BLaER1 (cell line): Measurements from ENCODE around the gene GMPPA.
A peak's percentile ranks its signal among the peaks of the same experiment; 100 is the strongest.

Experiments
- H3K27ac ChIP-seq: shearing (Covaris generic); formaldehyde crosslinking; 2 replicates; pipeline ENCODE4 v1.8.1; 2022
- H3K27me3 ChIP-seq: shearing (Covaris generic); formaldehyde crosslinking; 2 replicates; pipeline ENCODE4 v1.8.1; 2022
- H3K36me3 ChIP-seq: shearing (Covaris generic); formaldehyde crosslinking; 2 replicates; pipeline ENCODE4 v1.8.1; 2022
- H3K4me1 ChIP-seq: shearing (Covaris generic); formaldehyde crosslinking; 2 replicates; pipeline ENCODE4 v1.8.1; 2022
- H3K4me2 ChIP-seq: shearing (Covaris generic); formaldehyde crosslinking; 2 replicates; pipeline ENCODE4 v1.8.1; 2022
- H3K4me3 ChIP-seq: shearing (Covaris generic); formaldehyde crosslinking; 2 replicates; pipeline ENCODE4 v1.8.1; 2022
- H3K9ac ChIP-seq: shearing (Covaris generic); formaldehyde crosslinking; 2 replicates; pipeline ENCODE4 v1.8.1; 2022
- H3K9me3 ChIP-seq: shearing (Covaris generic); formaldehyde crosslinking; 2 replicates; pipeline ENCODE4 v1.8.1; 2022
- H4K20me1 ChIP-seq: shearing (Covaris generic); formaldehyde crosslinking; 2 replicates; pipeline ENCODE4 v1.8.1; 2022
- Cebpa-rat ChIP-seq: shearing (Covaris generic); IDR thresholded peaks from 2 replicates; pipeline ENCODE4 v1.8.1; 2022

GMPPA gene

DNA sequence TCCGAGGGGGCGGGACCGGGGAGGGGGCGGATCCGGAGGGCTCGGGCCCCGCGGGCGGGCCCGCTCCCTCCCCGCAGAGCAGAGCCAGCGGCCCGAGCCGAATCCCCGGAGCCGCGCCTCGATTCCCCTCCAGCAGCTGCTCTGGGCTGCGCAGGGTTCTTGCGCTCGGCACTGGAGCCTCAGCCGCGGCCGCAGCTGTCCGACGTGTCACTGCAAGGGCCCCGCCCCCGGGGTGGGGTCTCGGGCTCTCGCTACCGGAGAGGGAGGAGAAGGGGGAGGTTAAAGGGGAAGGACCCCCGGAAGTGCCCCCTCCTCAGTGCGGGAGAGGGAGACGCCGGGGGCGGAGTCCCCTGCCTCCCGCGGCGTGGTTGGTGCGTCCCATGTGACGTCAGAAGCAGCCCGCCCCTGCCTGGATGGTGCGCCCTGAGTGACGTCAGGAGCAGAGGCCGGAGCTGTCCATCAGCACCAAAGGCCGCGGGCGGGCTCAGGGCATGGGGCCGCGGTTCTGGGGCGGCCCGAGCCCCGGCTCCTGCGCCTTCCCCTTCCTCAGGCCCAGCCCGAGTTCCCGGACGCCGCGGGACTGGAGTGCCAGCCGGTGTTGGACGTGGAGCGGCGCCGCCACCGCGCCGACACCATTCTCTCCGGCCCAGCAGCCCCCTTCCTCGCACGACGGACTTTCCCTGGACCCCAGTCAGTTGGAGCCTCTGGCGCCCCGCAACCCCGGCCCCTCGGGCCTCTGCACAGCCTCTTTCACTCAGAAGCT lies 45.1 kb downstream of the GMPPA start, which contains the start of the genes CHPF and TMEM198:
TSS of gene CHPF (minus strand) at position 214 of the 763 bp plus-strand sequence. CDS start 271 bp downstream, outside the sequence.
TSS of gene TMEM198 (plus strand) at position 433 of the 763 bp plus-strand sequence. CDS start 700 bp downstream, outside the sequence.
- no peak for TF ChIP-seq Cebpa-rat
- Histone ChIP-seq H3K9me3 (no peaks in the 10 kb centered on the region), H3K9ac (peak within 1 kb of the TSS; percentile 80), H3K4me3 (peak within 1 kb of the TSS; percentile 87), H3K4me1 (peaks cover 32% of the 10 kb centered on the region), H3K27ac (peak within 1 kb of the TSS; percentile 71), H3K4me2 (peak within 1 kb of the TSS; percentile 99), H4K20me1 (peaks cover 42% of the 10 kb centered on the region), H3K36me3 (peaks cover 22% of the 10 kb centered on the region), H3K27me3 (peaks cover 30% of the 10 kb centered on the region; the same call in 1 of the 2 replicates)

DNA sequence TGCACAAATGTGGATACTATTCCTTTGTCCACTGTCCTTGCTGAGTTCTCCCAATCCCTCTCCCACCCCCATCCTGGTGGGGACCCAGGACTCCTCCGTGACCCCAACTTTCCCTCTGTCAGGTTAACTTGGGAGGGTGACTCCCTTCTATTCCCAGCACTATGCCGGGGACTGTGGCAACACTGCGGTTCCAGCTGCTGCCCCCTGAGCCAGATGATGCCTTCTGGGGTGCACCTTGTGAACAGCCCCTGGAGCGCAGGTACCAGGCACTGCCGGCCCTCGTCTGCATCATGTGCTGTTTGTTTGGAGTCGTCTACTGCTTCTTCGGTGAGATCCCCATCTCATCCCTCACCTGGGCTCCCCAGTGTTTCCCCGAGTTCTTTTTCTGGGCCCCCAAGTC lies 45.9 kb downstream of the GMPPA start:
- Histone ChIP-seq H4K20me1 (peaks cover 34% of the 10 kb centered on the region), H3K4me3 (peak overlapping the region; percentile 87), H3K27ac (no peak overlapping the region), H3K4me1 (peaks cover 29% of the 10 kb centered on the region), H3K27me3 (peaks cover 30% of the 10 kb centered on the region; the same call in 1 of the 2 replicates), H3K9me3 (no peaks in the 10 kb centered on the region), H3K4me2 (peak overlapping the region; percentile 99), H3K36me3 (peaks cover 14% of the 10 kb centered on the region), H3K9ac (no peak overlapping the region)
- TF ChIP-seq Cebpa-rat, result no peak

DNA sequence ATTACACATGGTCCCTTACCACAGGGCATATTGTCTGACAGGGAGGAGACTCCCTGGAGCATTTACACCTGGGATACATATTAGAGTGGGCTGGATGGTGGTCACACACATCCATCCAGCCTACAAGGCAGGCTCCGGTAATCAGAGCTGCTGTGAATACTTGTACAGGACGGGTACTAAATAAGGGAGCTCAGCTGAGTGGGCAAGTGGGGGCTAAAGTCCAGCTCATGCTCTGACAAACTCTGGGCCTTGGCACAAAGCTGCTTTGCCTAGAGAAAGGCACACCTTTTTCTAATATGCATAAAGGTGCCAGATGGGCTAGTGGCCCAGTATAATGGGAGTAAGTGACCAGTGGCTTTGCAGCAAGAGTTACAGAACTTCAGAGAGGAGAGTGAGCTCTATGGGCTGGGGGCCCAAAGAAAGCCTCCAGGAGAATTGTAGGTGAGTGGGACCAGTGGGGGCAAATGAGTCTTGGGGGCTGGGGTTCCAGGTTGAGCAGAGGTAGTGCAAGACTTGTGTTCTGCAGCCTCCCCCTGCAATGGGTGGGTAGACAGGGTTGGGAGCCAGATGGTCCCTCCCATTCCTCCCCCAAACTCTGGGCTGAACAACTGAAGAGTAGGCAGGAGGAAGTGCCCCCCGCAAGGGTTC lies 46.7 kb downstream of the GMPPA start:
- no peak for TF ChIP-seq Cebpa-rat
- peaks cover 29% of the 10 kb centered on the region for H4K20me1 ChIP-seq
- H3K27ac ChIP-seq, result no peak overlapping the region
- H3K9ac ChIP-seq, result no peak overlapping the region
- no peak overlapping the region for H3K4me3 ChIP-seq
- peaks cover 30% of the 10 kb centered on the region; the same call in 1 of the 2 replicates for H3K27me3 ChIP-seq
- no peak overlapping the region for H3K4me2 ChIP-seq
- H3K36me3 ChIP-seq, result peaks cover 6% of the 10 kb centered on the region; the same call in 1 of the 2 replicates
- H3K4me1 ChIP-seq, result peaks cover 29% of the 10 kb centered on the region
- H3K9me3 ChIP-seq, result no peaks in the 10 kb centered on the region

DNA sequence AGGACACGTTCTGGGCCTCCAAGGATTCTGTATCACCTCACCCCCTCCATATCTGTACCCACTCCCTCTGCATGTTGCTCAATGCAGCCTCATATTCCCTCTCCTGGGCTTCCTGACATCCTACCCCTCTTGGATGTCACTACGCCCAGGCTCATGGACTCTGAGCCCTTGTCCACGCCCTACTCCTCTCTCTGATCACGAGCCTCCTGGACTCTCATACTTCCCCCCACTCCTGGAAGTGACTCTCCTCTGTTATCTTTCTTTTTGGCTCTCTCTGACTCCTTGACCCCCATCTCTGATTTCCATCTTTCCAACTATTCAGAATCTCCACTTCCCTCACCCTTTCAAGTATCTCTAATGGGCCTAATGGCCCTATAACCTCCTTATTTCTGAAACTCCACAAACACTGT lies 47.3 kb downstream of the GMPPA start:
- H3K4me2 ChIP-seq, result no peak overlapping the region
- H4K20me1 ChIP-seq, result peaks cover 32% of the 10 kb centered on the region
- H3K36me3 ChIP-seq, result peaks cover under 1% of the 10 kb centered on the region; the same call in 1 of the 2 replicates
- peaks cover 27% of the 10 kb centered on the region for H3K4me1 ChIP-seq
- no peak for TF ChIP-seq Cebpa-rat
- no peak overlapping the region for H3K9ac ChIP-seq
- no peak overlapping the region for H3K4me3 ChIP-seq
- peaks cover 32% of the 10 kb centered on the region; the same call in 1 of the 2 replicates for H3K27me3 ChIP-seq
- H3K9me3 ChIP-seq, result no peaks in the 10 kb centered on the region
- H3K27ac ChIP-seq, result no peak overlapping the region

DNA sequence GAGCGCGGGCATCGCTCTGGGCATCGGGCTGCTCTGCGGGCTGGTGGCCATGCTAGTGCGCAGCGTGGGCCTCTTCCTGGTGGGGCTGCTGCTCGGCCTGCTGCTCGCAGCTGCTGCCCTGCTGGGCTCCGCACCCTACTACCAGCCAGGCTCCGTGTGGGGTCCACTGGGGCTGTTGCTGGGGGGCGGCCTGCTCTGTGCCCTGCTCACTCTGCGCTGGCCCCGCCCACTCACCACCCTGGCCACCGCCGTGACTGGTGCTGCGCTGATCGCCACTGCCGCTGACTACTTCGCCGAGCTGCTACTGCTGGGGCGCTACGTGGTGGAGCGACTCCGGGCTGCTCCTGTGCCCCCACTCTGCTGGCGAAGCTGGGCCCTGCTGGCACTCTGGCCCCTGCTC lies 48.9 kb downstream of the GMPPA start:
- Histone ChIP-seq H3K36me3 (no peaks in the 10 kb centered on the region), H3K4me1 (peaks cover 21% of the 10 kb centered on the region), H3K4me3 (no peak overlapping the region), H3K27ac (no peak overlapping the region), H3K9ac (no peak overlapping the region), H3K9me3 (no peaks in the 10 kb centered on the region), H3K4me2 (no peak overlapping the region), H3K27me3 (peaks cover 29% of the 10 kb centered on the region; the same call in 1 of the 2 replicates), H4K20me1 (peaks cover 19% of the 10 kb centered on the region)
- TF ChIP-seq Cebpa-rat, result no peak

DNA sequence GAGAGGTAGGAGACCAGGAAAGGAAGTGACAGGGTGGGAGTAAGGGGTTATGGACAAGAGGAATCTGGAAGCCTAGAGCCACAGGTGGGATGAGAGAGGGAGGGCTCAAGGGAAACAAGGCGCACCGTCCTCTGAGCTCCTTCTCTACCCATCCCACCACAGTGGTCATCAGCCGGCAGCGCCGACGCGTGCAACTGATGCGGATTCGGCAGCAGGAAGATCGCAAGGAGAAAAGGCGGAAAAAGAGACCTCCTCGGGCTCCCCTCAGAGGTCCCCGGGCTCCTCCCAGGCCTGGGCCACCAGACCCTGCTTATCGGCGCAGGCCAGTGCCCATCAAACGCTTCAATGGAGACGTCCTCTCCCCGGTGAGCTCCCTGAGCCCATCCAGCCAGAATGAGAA lies 50.3 kb downstream of the GMPPA start:
- Histone ChIP-seq H3K27me3 (peaks cover 23% of the 10 kb centered on the region; the same call in 1 of the 2 replicates), H3K9me3 (no peaks in the 10 kb centered on the region), H3K27ac (no peak overlapping the region), H3K9ac (no peak overlapping the region), H3K4me1 (peaks cover 21% of the 10 kb centered on the region), H4K20me1 (0 out of 2 replicates have a peak, but pooled peaks cover 13% of the 10 kb centered on the region), H3K4me2 (no peak overlapping the region), H3K4me3 (no peak overlapping the region), H3K36me3 (no peaks in the 10 kb centered on the region)
- no peak for TF ChIP-seq Cebpa-rat

DNA sequence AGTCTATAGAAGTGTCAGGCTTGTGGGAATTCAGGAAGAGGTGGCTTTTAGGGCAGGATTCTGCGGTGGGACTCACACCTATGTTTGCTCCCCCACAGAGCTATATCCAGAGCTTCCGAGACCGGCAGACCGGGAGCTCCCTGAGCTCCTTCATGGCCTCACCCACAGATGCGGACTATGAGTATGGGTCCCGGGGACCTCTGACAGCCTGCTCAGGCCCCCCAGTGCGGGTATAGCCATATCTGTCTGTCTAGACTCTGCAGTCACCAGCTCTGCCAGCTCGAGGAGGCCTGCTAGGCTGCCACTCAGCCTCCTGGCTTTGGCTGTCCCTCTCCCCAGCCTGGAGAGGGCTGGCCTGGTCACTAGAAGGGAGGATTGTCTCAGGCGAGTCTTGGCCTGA lies 50.9 kb downstream of the GMPPA start:
- H3K9ac ChIP-seq, result no peak overlapping the region
- no peak overlapping the region for H3K4me2 ChIP-seq
- no peak for TF ChIP-seq Cebpa-rat
- H3K4me1 ChIP-seq, result peaks cover 15% of the 10 kb centered on the region
- 0 out of 2 replicates have a peak, but pooled peaks cover 7% of the 10 kb centered on the region for H4K20me1 ChIP-seq
- no peaks in the 10 kb centered on the region for H3K9me3 ChIP-seq
- no peak overlapping the region for H3K27ac ChIP-seq
- no peak overlapping the region for H3K4me3 ChIP-seq
- H3K36me3 ChIP-seq, result no peaks in the 10 kb centered on the region
- H3K27me3 ChIP-seq, result peaks cover 18% of the 10 kb centered on the region; the same call in 1 of the 2 replicates

DNA sequence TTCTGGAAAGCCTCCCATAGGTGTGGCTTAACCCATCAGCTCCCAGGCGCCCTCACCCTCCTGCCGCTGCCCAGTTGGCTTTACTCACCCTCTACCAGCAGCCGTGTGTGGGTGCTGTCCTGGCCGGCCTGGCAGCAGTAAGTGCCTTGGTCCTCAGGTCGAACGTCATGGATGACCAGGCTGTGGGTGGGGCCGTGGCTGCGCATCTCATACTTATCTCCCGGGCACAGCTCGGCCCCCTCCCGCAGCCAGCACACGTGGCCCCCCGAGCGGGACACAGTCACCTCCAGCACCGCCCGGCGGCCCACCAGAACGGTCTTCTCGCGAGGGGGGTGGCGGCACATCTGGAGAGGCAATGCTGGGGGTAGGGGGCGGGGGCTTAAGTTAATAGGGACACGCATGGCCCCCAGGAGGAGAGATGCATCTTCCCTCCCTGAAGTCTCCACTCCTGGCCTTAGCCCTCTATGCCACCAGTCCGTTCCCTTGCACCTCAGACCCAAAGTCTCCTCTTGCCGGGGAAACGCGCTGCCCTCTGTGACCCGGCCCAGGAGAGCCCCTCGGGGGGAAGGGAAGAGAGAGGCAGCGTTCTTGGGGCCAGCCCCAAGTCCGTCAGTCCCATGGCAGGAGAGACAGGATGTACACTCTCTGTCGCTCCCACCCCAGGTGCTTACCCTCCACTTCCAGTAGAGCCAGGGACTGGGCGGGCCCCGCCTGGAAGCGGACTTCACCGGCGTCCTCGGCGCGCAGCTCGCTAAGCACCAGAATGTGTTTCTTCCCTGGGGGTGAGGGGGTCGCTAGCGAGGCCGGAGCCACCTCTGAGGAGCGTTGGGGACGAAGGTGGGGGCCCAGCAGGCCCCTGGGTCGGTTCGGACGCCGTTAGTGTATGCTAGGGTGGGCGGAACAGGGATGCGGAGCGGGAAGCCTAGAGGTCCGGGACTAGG lies 53.0 kb downstream of the GMPPA start:
- Histone ChIP-seq H3K4me1 (peaks cover 14% of the 10 kb centered on the region), H4K20me1 (0 out of 2 replicates have a peak, but pooled peaks cover 5% of the 10 kb centered on the region), H3K27me3 (peaks cover 8% of the 10 kb centered on the region; the same call in 1 of the 2 replicates), H3K27ac (0 out of 2 replicates have a peak overlapping the region, but pooled peaks have one; percentile 22), H3K4me3 (peak overlapping the region; percentile 66), H3K36me3 (peaks cover 10% of the 10 kb centered on the region; the same call in 1 of the 2 replicates), H3K9ac (peak overlapping the region; percentile 41), H3K4me2 (peak overlapping the region; percentile 89), H3K9me3 (no peaks in the 10 kb centered on the region)
- TF ChIP-seq Cebpa-rat, result no peak
